OCI-LY1 (cell line): ENCODE measurements around the gene AGAP9.

ENCODE experiments used
- H2AFZ ChIP-seq: fragments of 200-600 bp; sonication (generic), shearing (Covaris generic); 2 replicates; pipeline ENCODE4 v1.6.0; 2014; ENCODE audit warnings: antibody characterized with exemption, mild to moderate bottlenecking, low read length
- H3F3A ChIP-seq: fragments of 200-600 bp; sonication (generic), shearing (Covaris generic); 2 replicates; pipeline ENCODE4 v1.6.0; 2014; ENCODE audit warnings: mild to moderate bottlenecking, antibody characterized with exemption, low read length, moderate library complexity; ENCODE audit not compliant: insufficient read depth
- H3K27ac ChIP-seq: fragments of 200-600 bp; sonication (generic); 2 replicates; pipeline ENCODE4 v1.5.1; 2014; ENCODE audit warnings: low read length, mixed run types, mild to moderate bottlenecking, low read depth; ENCODE audit not compliant: poor library complexity, severe bottlenecking
- H3K27me3 ChIP-seq: fragments of 200-600 bp; sonication (generic); 2 replicates; pipeline ENCODE4 v1.6.0; 2014; ENCODE audit warnings: antibody characterized with exemption, mild to moderate bottlenecking, low read length, moderate library complexity; ENCODE audit not compliant: insufficient read depth
- H3K36me3 ChIP-seq: fragments of 200-600 bp; sonication (generic); 2 replicates; pipeline ENCODE4 v1.6.1; 2014; ENCODE audit warnings: mild to moderate bottlenecking, antibody characterized with exemption, low read length, moderate library complexity, mixed read lengths; ENCODE audit not compliant: insufficient read depth
- H3K4me1 ChIP-seq: fragments of 200-600 bp; sonication (generic); 2 replicates; pipeline ENCODE4 v1.5.1; 2014; ENCODE audit warnings: mild to moderate bottlenecking, low read length, moderate library complexity; ENCODE audit not compliant: insufficient read depth, severe bottlenecking
- H3K4me2 ChIP-seq: fragments of 200-600 bp; sonication (generic), shearing (Covaris generic); 2 replicates; pipeline ENCODE4 v1.6.1; 2014; ENCODE audit warnings: low read length
- H3K4me3 ChIP-seq: fragments of 200-600 bp; sonication (generic); 2 replicates; pipeline ENCODE4 v1.5.1; 2014; ENCODE audit warnings: low read length, low read depth, mild to moderate bottlenecking, mixed read lengths; ENCODE audit not compliant: poor library complexity, severe bottlenecking
- H3K79me2 ChIP-seq: fragments of 200-600 bp; shearing (Covaris generic); 2 replicates; pipeline ENCODE4 v1.6.1; 2016; ENCODE audit warnings: mixed run types, low read length, mixed read lengths; ENCODE audit not compliant: insufficient read depth
- H3K9ac ChIP-seq: fragments of 200-600 bp; sonication (generic), shearing (Covaris generic); 2 replicates; pipeline ENCODE4 v1.6.1; 2014; ENCODE audit warnings: mild to moderate bottlenecking, low read length, mixed read lengths
- H3K9me2 ChIP-seq: fragments of 200-600 bp; sonication (generic), shearing (Covaris generic); 2 replicates; pipeline ENCODE4 v1.6.1; 2014; ENCODE audit warnings: low read depth, mild to moderate bottlenecking, low read length, mixed read lengths
- H3K9me3 ChIP-seq: fragments of 200-600 bp; shearing (Covaris generic); 2 replicates; pipeline ENCODE4 v1.6.1; 2014; ENCODE audit warnings: low read length, mixed read lengths
- H4K20me1 ChIP-seq: fragments of 200-600 bp; sonication (generic), shearing (Covaris generic); 2 replicates; pipeline ENCODE4 v1.6.0; 2016; ENCODE audit warnings: mild to moderate bottlenecking, low read length; ENCODE audit not compliant: insufficient read depth
- EZH2 ChIP-seq: fragments of 200-600 bp; sonication (generic), shearing (Covaris generic); IDR thresholded peaks from 2 replicates; pipeline ENCODE4 v1.8.0; 2017; ENCODE audit warnings: borderline replicate concordance, mixed run types, mild to moderate bottlenecking, antibody characterized with exemption, low read length, moderate library complexity, mixed read lengths
- TF ChIP-seq, protein P1 (sequence below): fragments of 200-600 bp; sonication (generic), shearing (Covaris generic); IDR thresholded peaks from 2 replicates; pipeline ENCODE4 v1.5.1; 2017; ENCODE audit warnings: mild to moderate bottlenecking, antibody characterized with exemption, low read length, moderate library complexity, mixed read lengths

AGAP9 gene

DNA sequence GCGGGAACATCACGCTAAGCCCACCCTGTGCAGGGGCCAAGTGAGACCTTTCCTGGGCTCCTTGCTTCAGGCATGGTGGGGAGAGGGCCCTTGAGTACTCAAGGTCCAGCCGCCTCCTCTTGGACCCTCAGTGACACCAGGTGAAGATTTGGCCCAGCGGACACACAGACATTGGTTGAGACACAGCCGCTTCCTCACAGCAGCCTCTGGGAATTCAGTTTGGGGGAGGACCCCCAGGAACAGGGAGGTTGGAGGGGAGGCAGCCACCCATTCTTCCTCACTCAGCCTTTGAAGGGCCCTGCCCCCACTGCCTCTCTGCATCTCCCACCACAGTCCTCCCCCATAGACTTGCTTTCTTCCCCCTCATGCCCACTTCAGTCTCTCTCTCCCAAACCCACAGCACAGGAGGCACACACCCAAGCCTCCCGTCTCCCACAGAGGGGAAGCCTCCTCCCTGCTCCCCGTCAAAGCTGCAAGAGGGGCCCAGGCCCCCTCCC, 71.4 kb downstream of the AGAP9 start:
- no peak overlapping the region for H3K4me3 ChIP-seq
- no peaks in the 10 kb centered on the region for H3K4me1 ChIP-seq
- no peaks in the 10 kb centered on the region for H3K9me3 ChIP-seq
- no peaks in the 10 kb centered on the region for H3K36me3 ChIP-seq
- H3K27ac ChIP-seq, result no peak overlapping the region
- H3K9me2 ChIP-seq, result no peaks in the 10 kb centered on the region
- H3K27me3 ChIP-seq, result no peaks in the 10 kb centered on the region
- no peaks in the 10 kb centered on the region for H3F3A ChIP-seq
- H3K79me2 ChIP-seq, result no peaks in the 10 kb centered on the region
- no peak overlapping the region for H3K9ac ChIP-seq
- TF ChIP-seq EZH2, result no peak
- TF ChIP-seq, protein P1, sequence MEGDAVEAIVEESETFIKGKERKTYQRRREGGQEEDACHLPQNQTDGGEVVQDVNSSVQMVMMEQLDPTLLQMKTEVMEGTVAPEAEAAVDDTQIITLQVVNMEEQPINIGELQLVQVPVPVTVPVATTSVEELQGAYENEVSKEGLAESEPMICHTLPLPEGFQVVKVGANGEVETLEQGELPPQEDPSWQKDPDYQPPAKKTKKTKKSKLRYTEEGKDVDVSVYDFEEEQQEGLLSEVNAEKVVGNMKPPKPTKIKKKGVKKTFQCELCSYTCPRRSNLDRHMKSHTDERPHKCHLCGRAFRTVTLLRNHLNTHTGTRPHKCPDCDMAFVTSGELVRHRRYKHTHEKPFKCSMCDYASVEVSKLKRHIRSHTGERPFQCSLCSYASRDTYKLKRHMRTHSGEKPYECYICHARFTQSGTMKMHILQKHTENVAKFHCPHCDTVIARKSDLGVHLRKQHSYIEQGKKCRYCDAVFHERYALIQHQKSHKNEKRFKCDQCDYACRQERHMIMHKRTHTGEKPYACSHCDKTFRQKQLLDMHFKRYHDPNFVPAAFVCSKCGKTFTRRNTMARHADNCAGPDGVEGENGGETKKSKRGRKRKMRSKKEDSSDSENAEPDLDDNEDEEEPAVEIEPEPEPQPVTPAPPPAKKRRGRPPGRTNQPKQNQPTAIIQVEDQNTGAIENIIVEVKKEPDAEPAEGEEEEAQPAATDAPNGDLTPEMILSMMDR, result no peak
- no peaks in the 10 kb centered on the region for H4K20me1 ChIP-seq
- no peak overlapping the region for H3K4me2 ChIP-seq
- H2AFZ ChIP-seq, result no peak overlapping the region
